Neuronal stem cell (in vitro differentiated cells): ENCODE data around the gene RGS14.

Experiments
- DNase-seq: peaks from one replicate; pipeline ENCODE4 v3.0.0-alpha.2; 2013; ENCODE audit warnings: low spot score
- H2AFZ ChIP-seq: one replicate; pipeline ENCODE4 v1.6.1; 2013; ENCODE audit warnings: mild to moderate bottlenecking, low read length, inconsistent platforms
- H2AK5ac ChIP-seq: 2 replicates; pipeline ENCODE4 v1.6.1; 2013; ENCODE audit warnings: low read depth, mild to moderate bottlenecking, inconsistent platforms, low read length, moderate library complexity, mixed read lengths
- H2BK120ac ChIP-seq: 2 replicates; pipeline ENCODE4 v1.6.1; 2013; ENCODE audit warnings: low read depth, mild to moderate bottlenecking, inconsistent platforms, low read length, moderate library complexity, mixed read lengths
- H2BK12ac ChIP-seq: one replicate; pipeline ENCODE4 v1.6.1; 2013; ENCODE audit warnings: low read length, inconsistent platforms
- H2BK15ac ChIP-seq: 2 replicates; pipeline ENCODE4 v1.6.1; 2013; ENCODE audit warnings: mild to moderate bottlenecking, low read length, inconsistent platforms, mixed read lengths
- H2BK5ac ChIP-seq: one replicate; pipeline ENCODE4 v1.6.1; 2013; ENCODE audit warnings: inconsistent platforms, mild to moderate bottlenecking, low read length, moderate library complexity
- H3K14ac ChIP-seq: one replicate; pipeline ENCODE4 v1.6.1; 2013; ENCODE audit warnings: low read length, inconsistent platforms
- H3K18ac ChIP-seq: 2 replicates; pipeline ENCODE4 v1.6.1; 2013; ENCODE audit warnings: low read length, inconsistent platforms
- H3K23ac ChIP-seq: 2 replicates; pipeline ENCODE4 v1.6.1; 2013; ENCODE audit warnings: low read depth, mild to moderate bottlenecking, mixed read lengths, low read length, inconsistent platforms; ENCODE audit not compliant: poor library complexity
- H3K27ac ChIP-seq: replicated peaks from 3 replicates; pipeline ENCODE4 v1.5.1; 2013; ENCODE audit warnings: low read length, inconsistent platforms
- H3K27me3 ChIP-seq, 3 experiments: 2 replicates each; pipeline ENCODE4 v1.6.1; 2013; ENCODE audit warnings: low read length in 3 of 3, mild to moderate bottlenecking in 2 of 3, inconsistent platforms in 1 of 3, low read depth in 1 of 3, mixed read lengths in 1 of 3, moderate library complexity in 1 of 3; ENCODE audit not compliant: control insufficient read depth in 3 of 3, insufficient read depth in 3 of 3
- H3K36me3 ChIP-seq, 2 donors: replicated peaks in 1 of 2; 2 replicates each; pipeline ENCODE4 v1.6.1; 2013; ENCODE audit warnings: low read length in 2 of 2; ENCODE audit not compliant: control insufficient read depth in 2 of 2, insufficient read depth in 2 of 2
- H3K4ac ChIP-seq: 2 replicates; pipeline ENCODE4 v1.6.1; 2013; ENCODE audit warnings: inconsistent platforms, mild to moderate bottlenecking, low read length, moderate library complexity
- H3K4me1 ChIP-seq, 2 donors: 1 replicate in 1 of 2; 2 replicates in 1 of 2; pipeline ENCODE4 v1.6.1; 2013; ENCODE audit warnings: low read length in 2 of 2, low read depth in 1 of 2; ENCODE audit not compliant: control insufficient read depth in 2 of 2, insufficient read depth in 1 of 2
- H3K4me2 ChIP-seq: one replicate; pipeline ENCODE4 v1.6.1; 2013; ENCODE audit warnings: mild to moderate bottlenecking, low read length, inconsistent platforms; ENCODE audit not compliant: insufficient read depth, poor library complexity, severe bottlenecking
- H3K4me3 ChIP-seq, 2 donors: 2 replicates each; pipeline ENCODE4 v1.5.1; 2013; ENCODE audit warnings: low read length in 2 of 2, mild to moderate bottlenecking in 2 of 2, inconsistent platforms in 1 of 2, moderate library complexity in 1 of 2
- H3K79me1 ChIP-seq: one replicate; pipeline ENCODE4 v1.6.1; 2013; ENCODE audit warnings: low read depth, mild to moderate bottlenecking, inconsistent platforms, low read length, moderate library complexity
- H3K9ac ChIP-seq: one replicate; pipeline ENCODE4 v1.6.1; 2013; ENCODE audit warnings: mild to moderate bottlenecking, low read depth, low read length, inconsistent platforms; ENCODE audit not compliant: poor library complexity
- H3K9me3 ChIP-seq, 2 donors: replicated peaks in 1 of 2; 2 replicates each; pipeline versions ENCODE3 to v1.6.1; 2013; ENCODE audit warnings: low read length in 2 of 2, mild to moderate bottlenecking in 2 of 2, inconsistent platforms in 1 of 2, low read depth in 1 of 2, mixed read lengths in 1 of 2, moderate library complexity in 1 of 2; ENCODE audit not compliant: control insufficient read depth in 2 of 2, insufficient read depth in 1 of 2
- H4K8ac ChIP-seq: one replicate; pipeline ENCODE4 v1.6.1; 2013; ENCODE audit warnings: low read depth, mild to moderate bottlenecking, inconsistent platforms, low read length, moderate library complexity
- H4K91ac ChIP-seq: one replicate; pipeline ENCODE4 v1.6.1; 2013; ENCODE audit warnings: low read length, low read depth, mild to moderate bottlenecking, inconsistent platforms; ENCODE audit not compliant: poor library complexity
- WGBS, 2 donors: extraction: QIAGEN DNeasy Blood & Tissue Kit; methylation state at CpG; one replicate each; pipeline ENCODE4 v1.1.7; 2013; ENCODE audit warnings: missing lambda C conversion rate in 2 of 2, mixed read lengths in 1 of 2; ENCODE audit not compliant: insufficient read length in 2 of 2, insufficient replicate concordance in 1 of 2; ENCODE audit errors: extremely low coverage in 2 of 2; 5-methylcytosine and 5-hydroxymethylcytosine counted together

Gene RGS14

DNA sequence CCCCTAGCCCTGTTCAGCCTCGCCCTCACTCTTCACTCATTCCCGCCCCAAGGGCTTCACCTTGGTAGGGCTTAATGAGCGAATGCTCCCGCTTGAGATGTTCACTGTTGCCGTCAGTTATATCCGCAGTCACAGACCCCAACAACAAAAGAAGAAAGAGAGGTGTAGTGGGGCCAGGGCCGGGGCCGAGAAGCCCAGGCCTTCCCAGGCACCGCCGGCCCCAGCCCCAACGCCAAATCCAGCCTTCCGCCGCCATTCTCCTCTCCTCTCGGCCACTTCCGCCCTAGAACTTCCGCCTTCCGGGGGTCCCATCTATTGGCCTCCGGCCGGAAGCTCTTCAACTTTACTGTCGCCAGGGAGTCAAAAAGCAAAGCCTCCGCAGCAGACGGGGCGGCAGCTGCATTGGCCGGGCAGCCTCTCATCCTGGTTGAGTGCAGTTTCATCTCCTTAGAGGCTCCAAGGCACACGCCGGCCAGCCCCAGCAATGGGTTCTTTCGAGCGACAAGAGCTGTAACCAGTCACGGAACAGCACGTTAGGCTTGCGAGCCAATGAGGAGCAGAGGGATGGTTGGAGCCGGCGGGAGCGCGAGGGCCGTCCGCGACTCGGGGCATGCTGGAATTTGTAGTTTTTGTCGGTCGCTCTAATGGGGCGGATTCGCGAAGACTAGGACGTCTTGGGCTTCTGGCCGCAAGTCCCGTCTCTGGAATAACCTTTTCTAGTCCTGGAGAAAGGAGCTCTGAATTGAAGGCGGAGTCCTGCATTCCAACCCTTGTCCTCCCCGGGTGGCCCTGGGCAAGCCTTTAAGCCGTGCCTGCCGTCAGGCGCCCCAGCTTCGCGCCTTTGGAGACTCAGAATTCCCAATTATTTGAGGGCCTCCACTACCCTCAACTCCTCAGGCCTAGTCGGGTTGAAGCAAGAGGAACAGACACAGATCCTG is 6.1 kb upstream of the RGS14 start, which contains the start of gene LMAN2:
Gene LMAN2, minus strand, starts transcription at position 277 of the 938 bp plus-strand sequence. Its CDS starts 21 bp downstream, at position 256.
- peaks cover 8 to 9% of the 10 kb centered on the region in 2 donors for H3K4me1 ChIP-seq
- no CpG with 5 or more reads among the region's 55 CpGs for WGBS, 2 donors

DNA sequence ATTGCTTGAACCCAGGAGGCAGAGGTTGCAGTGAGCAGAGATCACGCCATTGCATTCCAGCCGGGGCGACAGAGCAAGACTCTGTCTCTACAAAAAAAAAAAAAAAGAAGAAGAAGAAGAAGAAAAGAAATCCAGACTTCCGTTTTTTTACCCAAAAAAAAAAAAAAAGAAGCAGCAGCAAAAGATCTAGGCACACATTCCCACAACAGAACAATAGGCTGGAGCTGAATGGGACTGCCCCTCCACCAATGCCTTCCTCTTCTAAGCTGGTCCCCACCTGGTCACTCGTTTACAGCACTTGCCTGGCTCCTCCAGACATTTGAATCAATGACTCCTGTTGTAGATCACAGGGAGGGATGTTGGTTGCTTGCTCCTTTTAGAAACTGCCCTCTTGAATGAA is 4.6 kb upstream of the RGS14 start:
- Histone ChIP-seq H4K91ac (no peak overlapping the region), H3K27me3 (peaks cover 0 to 12% (median 0%) of the 10 kb centered on the region in 3 experiments), H2BK12ac (no peak overlapping the region), H3K79me1 (peaks cover 11% of the 10 kb centered on the region), H2AK5ac (no peak overlapping the region), H3K9ac (no peak overlapping the region), H2AFZ (no peak overlapping the region), H4K8ac (no peak overlapping the region), H2BK15ac (no peak overlapping the region), H3K4ac (no peak overlapping the region), H3K18ac (no peak overlapping the region), H2BK5ac (no peak overlapping the region), H3K36me3 (peaks cover 4 to 15% of the 10 kb centered on the region in 2 donors), H3K4me3 (no peak overlapping the region), H3K4me1 (peaks cover 8 to 23% of the 10 kb centered on the region in 2 donors), H3K9me3 (no peaks in the 10 kb centered on the region), H3K27ac (no peak overlapping the region), H3K4me2 (no peak overlapping the region), H3K14ac (no peak overlapping the region), H3K23ac (no peak overlapping the region), H2BK120ac (no peak overlapping the region)
- WGBS, 2 donors = no CpG with 5 or more reads among the region's 5 CpGs
- no peak for DNase-seq

More for the DNA sequence above, 6.1 kb upstream of the RGS14 start, which contains the start of gene LMAN2:
- Histone ChIP-seq H2BK5ac (peak within 1 kb of the TSS; percentile 97), H3K18ac (peak within 1 kb of the TSS; percentile 100), H2BK12ac (no peak within 1 kb of the TSS), H3K27ac (peak within 1 kb of the TSS; percentile 96), H3K27me3 (peaks cover 0 to 3% (median 0%) of the 10 kb centered on the region in 3 experiments), H3K4ac (peak within 1 kb of the TSS; percentile 8), H4K8ac (peak within 1 kb of the TSS; percentile 66), H3K4me3 (peak within 1 kb of the TSS; percentile 64 to 81), H2BK15ac (peak within 1 kb of the TSS; percentile 94), H3K4me2 (peak within 1 kb of the TSS; percentile 97), H3K14ac (no peak within 1 kb of the TSS), H3K79me1 (peaks cover 11% of the 10 kb centered on the region), H3K9me3 (no peaks in the 10 kb centered on the region), H4K91ac (no peak within 1 kb of the TSS), H2AFZ (peak within 1 kb of the TSS; percentile 99), H3K36me3 (peaks cover 4 to 27% of the 10 kb centered on the region in 2 donors), H2BK120ac (no peak within 1 kb of the TSS), H3K23ac (peak within 1 kb of the TSS; percentile 1), H2AK5ac (peak within 1 kb of the TSS; percentile 72), H3K9ac (peak within 1 kb of the TSS; percentile 96)
- DNase-seq = peak; percentile 91

DNA sequence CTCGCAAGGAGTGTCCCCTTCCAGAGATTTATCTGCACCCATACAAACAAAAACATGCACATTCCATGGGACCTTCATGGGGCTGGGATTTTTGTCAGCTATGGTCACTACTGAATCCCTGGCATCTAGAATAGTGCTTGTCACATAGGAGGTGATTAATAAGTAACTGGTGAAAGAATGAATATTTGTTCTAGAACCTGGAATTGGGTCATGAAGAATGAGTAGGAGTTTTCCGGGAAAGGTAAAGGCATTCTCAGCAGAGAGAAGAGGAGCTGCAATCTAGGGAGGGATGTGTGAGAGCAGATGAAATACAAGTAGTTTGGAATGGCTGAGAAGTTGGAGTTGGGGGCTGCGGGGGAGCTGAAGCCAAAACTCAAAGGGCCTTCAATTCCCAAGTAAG is 3.5 kb upstream of the RGS14 start:
- Histone ChIP-seq H3K36me3 (peaks cover 4 to 10% of the 10 kb centered on the region in 2 donors), H3K4me3 (no peak overlapping the region), H2BK15ac (no peak overlapping the region), H3K18ac (no peak overlapping the region), H3K23ac (no peak overlapping the region), H2AFZ (no peak overlapping the region), H3K4ac (no peak overlapping the region), H2BK12ac (no peak overlapping the region), H3K9me3 (no peaks in the 10 kb centered on the region), H3K27me3 (peaks cover 0 to 12% (median 0%) of the 10 kb centered on the region in 3 experiments), H3K4me1 (peaks cover 8 to 34% of the 10 kb centered on the region in 2 donors), H4K91ac (no peak overlapping the region), H3K14ac (no peak overlapping the region), H3K79me1 (peaks cover 11% of the 10 kb centered on the region), H4K8ac (no peak overlapping the region), H2BK120ac (no peak overlapping the region), H2BK5ac (no peak overlapping the region), H3K27ac (no peak overlapping the region), H3K4me2 (no peak overlapping the region), H2AK5ac (no peak overlapping the region), H3K9ac (no peak overlapping the region)
- WGBS, 2 donors = no CpG with 5 or more reads among the region's 3 CpGs
- no peak for DNase-seq

GRCh38 chr5:177354711-177355110 is 3.0 kb upstream of the RGS14 start:
- Histone ChIP-seq H3K14ac (no peak overlapping the region), H4K8ac (no peak overlapping the region), H3K27me3 (peaks cover 0 to 12% (median 0%) of the 10 kb centered on the region in 3 experiments), H3K9ac (no peak overlapping the region), H4K91ac (no peak overlapping the region), H3K9me3 (no peaks in the 10 kb centered on the region), H2BK12ac (no peak overlapping the region), H3K79me1 (peaks cover 8% of the 10 kb centered on the region), H3K23ac (no peak overlapping the region), H2AFZ (no peak overlapping the region), H2BK120ac (no peak overlapping the region), H2BK15ac (no peak overlapping the region), H3K4me2 (no peak overlapping the region), H3K4ac (no peak overlapping the region), H3K27ac (no peak overlapping the region), H3K36me3 (peaks cover 3 to 5% of the 10 kb centered on the region in 2 donors), H3K4me3 (no peak overlapping the region), H3K4me1 (peaks cover 8 to 38% of the 10 kb centered on the region in 2 donors), H2BK5ac (no peak overlapping the region), H2AK5ac (no peak overlapping the region), H3K18ac (no peak overlapping the region)
- no peak for DNase-seq
- WGBS, 2 donors = no CpG with 5 or more reads among the region's 3 CpGs
